Fibroblast of lung (primary cell): Measurements from ENCODE around the gene PRKAG2.
"Not testable (repeated sequence)": the region's sequence is repeated elsewhere in the genome, so short reads cannot be mapped to it uniquely, and the experiment has no call there.

Experiments used
- CTCF ChIP-seq, 2 donors: IDR thresholded peaks in 1 of 2; conservative IDR thresholded peaks in 1 of 2; 1 replicate in 1 of 2; 2 replicates in 1 of 2; pipeline ENCODE4 v1.5.1; 2011 to 2012; ENCODE audit warnings: low read length in 2 of 2, control low read depth in 1 of 2, inconsistent platforms in 1 of 2, low read depth in 1 of 2, mild to moderate bottlenecking in 1 of 2
- EZH2 ChIP-seq: IDR thresholded peaks from 2 replicates; pipeline ENCODE4 v1.5.1; 2012; ENCODE audit warnings: low read length, control low read depth, mild to moderate bottlenecking; ENCODE audit errors: missing control alignments

- TF ChIP-seq CTCF (conservative IDR thresholded peaks at IDR 0.05 in 1 of 2, IDR thresholded peaks at IDR 0.05 in 1 of 2; ENCODE audit: low read depth in 1 of 2, low read length in 2 of 2); EZH2: not testable (repeated sequence)
Observed at GRCh38 chr7:151907115-151907514, 30.2 kb upstream of the PRKAG2 start.
